Activated CD8-positive, alpha-beta memory T cell treated with anti-CD3 and anti-CD28 coated beads, Interleukin-2, amount 50 U/mL, for 24 hours (primary cell): ENCODE data around the gene GNG12.

ENCODE experiments used
- DNase-seq: peaks from one replicate; pipeline ENCODE4 v3.0.0-alpha.2; 2020; ENCODE audit errors: extremely low read depth

Gene GNG12

GRCh38 chr1:67708606-67709005 lies 124.7 kb downstream of the GNG12 start:
- no peak for DNase-seq

- DNase-seq = no peak
Observed at GRCh38 chr1:67705735-67706453, 127.4 kb downstream of the GNG12 start.

- DNase-seq = no peak
Observed at GRCh38 chr1:67704351-67704750, 128.9 kb downstream of the GNG12 start.

GRCh38 chr1:67701876-67702275 lies 131.4 kb downstream of the GNG12 start:
- DNase-seq = no peak

GRCh38 chr1:67700692-67701410 lies 132.4 kb downstream of the GNG12 start:
- no peak for DNase-seq

- no peak for DNase-seq
Observed at GRCh38 chr1:67700220-67700619, 133.0 kb downstream of the GNG12 start.

- DNase-seq = no peak
Observed at GRCh38 chr1:67696708-67697107, 136.6 kb downstream of the GNG12 start.

GRCh38 chr1:67695963-67696362 lies 137.3 kb downstream of the GNG12 start:
- DNase-seq = no peak

- no peak for DNase-seq
Observed at GRCh38 chr1:67691712-67692111, 141.6 kb downstream of the GNG12 start.

- no peak for DNase-seq
Observed at GRCh38 chr1:67690411-67690810, 142.9 kb downstream of the GNG12 start.

GRCh38 chr1:67690018-67690363 lies 143.3 kb downstream of the GNG12 start:
- no peak for DNase-seq

GRCh38 chr1:67689267-67690017 lies 143.8 kb downstream of the GNG12 start:
- DNase-seq = no peak

- no peak for DNase-seq
Observed at GRCh38 chr1:67688526-67689219, 144.6 kb downstream of the GNG12 start.

GRCh38 chr1:67687649-67688048 lies 145.6 kb downstream of the GNG12 start:
- no peak for DNase-seq

- DNase-seq = no peak
Observed at GRCh38 chr1:67687198-67687545, 146.1 kb downstream of the GNG12 start.

- DNase-seq = no peak
Observed at GRCh38 chr1:67686267-67687197, 146.7 kb downstream of the GNG12 start.

GRCh38 chr1:67685558-67686266 lies 147.6 kb downstream of the GNG12 start:
- DNase-seq = peak; percentile 12

GRCh38 chr1:67685067-67685557 lies 148.2 kb downstream of the GNG12 start, which contains the start of gene GADD45A:
Gene GADD45A, plus strand, starts transcription at chr1:67685201. Its CDS starts 294 bp downstream, at chr1:67685495.
- DNase-seq = peak; percentile 94

- DNase-seq = no peak
Observed at GRCh38 chr1:67684526-67685066, 148.7 kb downstream of the GNG12 start.
